PC-9 (cell line): ENCODE data around the gene PPP1R3D.

Experiments used
- EZH2 ChIP-seq: fragments of 200-600 bp; sonication (generic); IDR thresholded peaks from 2 replicates; pipeline ENCODE4 v1.8.0; 2017; ENCODE audit warnings: antibody characterized with exemption, low read depth
- TF ChIP-seq, protein P1 (sequence below): fragments of 200-600 bp; sonication (generic); conservative IDR thresholded peaks from 2 replicates; pipeline ENCODE4 v1.6.1; 2017; ENCODE audit warnings: mixed run types, antibody characterized with exemption, mild to moderate bottlenecking, moderate library complexity

DNA sequence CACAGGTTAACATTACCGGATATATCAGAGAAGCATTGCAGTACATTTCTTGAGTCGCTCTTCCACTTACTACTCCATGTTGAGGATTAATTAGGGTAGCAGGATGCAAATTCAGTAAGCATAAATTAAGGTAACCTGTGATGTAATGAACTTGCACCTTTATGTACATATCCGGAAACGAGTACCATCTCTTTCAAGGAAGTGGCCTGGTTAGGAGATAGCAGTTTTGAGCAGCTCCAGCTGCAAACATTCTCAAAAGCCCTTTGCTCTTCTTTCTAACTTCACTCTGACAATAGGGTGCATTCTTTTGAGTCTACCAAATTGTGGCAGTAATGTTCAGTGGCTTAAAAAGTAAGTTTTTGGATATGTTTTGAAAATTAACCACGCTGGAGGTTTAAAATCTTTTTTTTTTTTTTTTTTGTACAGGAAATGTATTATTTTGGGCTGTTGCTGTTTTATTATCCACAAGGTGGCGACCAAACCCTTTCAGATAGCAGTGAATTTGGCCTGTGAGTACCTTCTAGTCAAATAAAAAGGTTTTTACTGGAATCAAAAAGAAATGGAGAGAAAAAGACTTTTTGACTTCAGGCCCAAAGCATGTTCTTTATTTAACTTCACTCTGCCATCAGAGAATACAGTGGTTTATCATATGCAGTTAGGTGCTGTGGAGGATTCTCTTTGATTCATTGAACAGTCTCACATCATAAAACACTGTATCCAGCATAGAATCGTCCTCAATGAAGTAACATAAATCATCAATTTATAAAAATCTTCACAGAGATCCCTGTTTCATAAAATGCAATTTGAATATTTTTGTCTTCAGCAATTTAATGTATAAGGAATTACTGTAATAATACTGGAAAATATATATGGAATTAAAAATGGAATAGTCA lies 9.0 kb upstream of the PPP1R3D start:
- TF ChIP-seq, protein P1, sequence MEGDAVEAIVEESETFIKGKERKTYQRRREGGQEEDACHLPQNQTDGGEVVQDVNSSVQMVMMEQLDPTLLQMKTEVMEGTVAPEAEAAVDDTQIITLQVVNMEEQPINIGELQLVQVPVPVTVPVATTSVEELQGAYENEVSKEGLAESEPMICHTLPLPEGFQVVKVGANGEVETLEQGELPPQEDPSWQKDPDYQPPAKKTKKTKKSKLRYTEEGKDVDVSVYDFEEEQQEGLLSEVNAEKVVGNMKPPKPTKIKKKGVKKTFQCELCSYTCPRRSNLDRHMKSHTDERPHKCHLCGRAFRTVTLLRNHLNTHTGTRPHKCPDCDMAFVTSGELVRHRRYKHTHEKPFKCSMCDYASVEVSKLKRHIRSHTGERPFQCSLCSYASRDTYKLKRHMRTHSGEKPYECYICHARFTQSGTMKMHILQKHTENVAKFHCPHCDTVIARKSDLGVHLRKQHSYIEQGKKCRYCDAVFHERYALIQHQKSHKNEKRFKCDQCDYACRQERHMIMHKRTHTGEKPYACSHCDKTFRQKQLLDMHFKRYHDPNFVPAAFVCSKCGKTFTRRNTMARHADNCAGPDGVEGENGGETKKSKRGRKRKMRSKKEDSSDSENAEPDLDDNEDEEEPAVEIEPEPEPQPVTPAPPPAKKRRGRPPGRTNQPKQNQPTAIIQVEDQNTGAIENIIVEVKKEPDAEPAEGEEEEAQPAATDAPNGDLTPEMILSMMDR: peak; percentile 89
- no peak for TF ChIP-seq EZH2
